ENCODE measurements around the gene GSAP. TPM values are rescaled to one million over a fixed set of nuclear protein-coding genes. Genes with fewer than 3 reads are reported as not detected.

GSAP gene
- total and polyA plus RNA-seq, 2 donors (not counting 1 experiment from before 2014, with no cell fraction given) = 4.4 to 21.5 TPM

GRCh38 chr7:77456696-77457095 lies 40.5 kb upstream of the GSAP start:
- no peaks in the 10 kb centered on the region for H3K9me3 ChIP-seq (ENCODE audit: control insufficient read depth, insufficient read depth, low read depth, low read length)
- H3K9ac ChIP-seq (ENCODE audit: insufficient read depth, low read length) = no peak overlapping the region
- H3K27ac ChIP-seq (ENCODE audit: insufficient read depth, low read length) = no peak overlapping the region
- H3K4me3 ChIP-seq (replicated peaks in 1 of 4; ENCODE audit: control extremely low read depth in 1 of 4, insufficient read depth in 1 of 4, low read depth in 3 of 4, low read length in 4 of 4) = no peak overlapping the region
- H3K79me2 ChIP-seq (ENCODE audit: control insufficient read depth, insufficient read depth, low read length) = no peaks in the 10 kb centered on the region
- no peak for TF ChIP-seq CTCF (conservative IDR thresholded peaks at IDR 0.05 in 1 of 2, IDR thresholded peaks at IDR 0.05 in 1 of 2; ENCODE audit: low read depth in 1 of 2, low read length in 2 of 2)
- no peak for TF ChIP-seq EZH2 (IDR thresholded peaks at IDR 0.05; ENCODE audit: low read length, missing control alignments)
- no peaks in the 10 kb centered on the region for H4K20me1 ChIP-seq (ENCODE audit: control insufficient read depth, extremely low read depth, insufficient read depth, low read length)
- no peak overlapping the region for H2AFZ ChIP-seq (ENCODE audit: low read length)
- peaks cover 9% of the 10 kb centered on the region for H3K4me1 ChIP-seq (ENCODE audit: control insufficient read depth, extremely low read depth, insufficient read depth, low read length)
- DNase-seq (ENCODE audit: low read depth in 2 of 2) = peak in 1 of 2 donors; percentile 28
- H3K36me3 ChIP-seq (ENCODE audit: control insufficient read depth, insufficient read depth, low read length) = no peaks in the 10 kb centered on the region
- H3K27me3 ChIP-seq (ENCODE audit: control insufficient read depth, insufficient read depth, low read length) = no peaks in the 10 kb centered on the region
- H3K4me2 ChIP-seq (ENCODE audit: extremely low read depth, insufficient read depth, low read length) = no peak overlapping the region

GRCh38 chr7:77455321-77455720 lies 39.2 kb upstream of the GSAP start:
- Histone ChIP-seq H3K9me3 (ENCODE audit: control insufficient read depth, insufficient read depth, low read depth, low read length) (no peaks in the 10 kb centered on the region), H4K20me1 (ENCODE audit: control insufficient read depth, extremely low read depth, insufficient read depth, low read length) (no peaks in the 10 kb centered on the region), H3K79me2 (ENCODE audit: control insufficient read depth, insufficient read depth, low read length) (no peaks in the 10 kb centered on the region), H3K27ac (ENCODE audit: insufficient read depth, low read length) (no peak overlapping the region), H3K36me3 (ENCODE audit: control insufficient read depth, insufficient read depth, low read length) (no peaks in the 10 kb centered on the region), H3K4me1 (ENCODE audit: control insufficient read depth, extremely low read depth, insufficient read depth, low read length) (peaks cover 8% of the 10 kb centered on the region), H3K4me2 (ENCODE audit: extremely low read depth, insufficient read depth, low read length) (no peak overlapping the region), H3K4me3 (replicated peaks in 1 of 4; ENCODE audit: control extremely low read depth in 1 of 4, insufficient read depth in 1 of 4, low read depth in 3 of 4, low read length in 4 of 4) (no peak overlapping the region), H3K9ac (ENCODE audit: insufficient read depth, low read length) (no peak overlapping the region), H2AFZ (ENCODE audit: low read length) (no peak overlapping the region), H3K27me3 (ENCODE audit: control insufficient read depth, insufficient read depth, low read length) (no peaks in the 10 kb centered on the region)
- TF ChIP-seq CTCF (conservative IDR thresholded peaks at IDR 0.05 in 1 of 2, IDR thresholded peaks at IDR 0.05 in 1 of 2; ENCODE audit: low read depth in 1 of 2, low read length in 2 of 2) (no peak), EZH2 (IDR thresholded peaks at IDR 0.05; ENCODE audit: low read length, missing control alignments) (no peak)
- DNase-seq (ENCODE audit: low read depth in 2 of 2) = peak; percentile 88 to 95

GRCh38 chr7:77454802-77455201 lies 38.7 kb upstream of the GSAP start:
- peak in 1 of 2 donors; percentile 33 for DNase-seq (ENCODE audit: low read depth in 2 of 2)
- Histone ChIP-seq H3K4me2 (ENCODE audit: extremely low read depth, insufficient read depth, low read length) (no peak overlapping the region), H2AFZ (ENCODE audit: low read length) (no peak overlapping the region), H3K27me3 (ENCODE audit: control insufficient read depth, insufficient read depth, low read length) (no peaks in the 10 kb centered on the region), H3K79me2 (ENCODE audit: control insufficient read depth, insufficient read depth, low read length) (no peaks in the 10 kb centered on the region), H3K27ac (ENCODE audit: insufficient read depth, low read length) (no peak overlapping the region), H3K36me3 (ENCODE audit: control insufficient read depth, insufficient read depth, low read length) (no peaks in the 10 kb centered on the region), H4K20me1 (ENCODE audit: control insufficient read depth, extremely low read depth, insufficient read depth, low read length) (no peaks in the 10 kb centered on the region), H3K4me1 (ENCODE audit: control insufficient read depth, extremely low read depth, insufficient read depth, low read length) (peaks cover 8% of the 10 kb centered on the region), H3K4me3 (replicated peaks in 1 of 4; ENCODE audit: control extremely low read depth in 1 of 4, insufficient read depth in 1 of 4, low read depth in 3 of 4, low read length in 4 of 4) (no peak overlapping the region), H3K9me3 (ENCODE audit: control insufficient read depth, insufficient read depth, low read depth, low read length) (no peaks in the 10 kb centered on the region), H3K9ac (ENCODE audit: insufficient read depth, low read length) (no peak overlapping the region)
- TF ChIP-seq EZH2 (IDR thresholded peaks at IDR 0.05; ENCODE audit: low read length, missing control alignments) (no peak), CTCF (conservative IDR thresholded peaks at IDR 0.05 in 1 of 2, IDR thresholded peaks at IDR 0.05 in 1 of 2; ENCODE audit: low read depth in 1 of 2, low read length in 2 of 2) (no peak)

Data from fibroblast of lung (primary cell).